Adrenal gland (tissue), 12 donors: Measurements from ENCODE around the gene PGPEP1. TPM values are rescaled to one million over a fixed set of nuclear protein-coding genes. Genes with fewer than 3 reads are reported as not detected.

Experiments used
- DNase-seq, 7 donors: peaks; one replicate each; pipeline ENCODE4 v3.0.0-alpha.2; 2019 to 2020
- H3K27ac ChIP-seq, 5 donors: fragments of 200-600 bp; sonication (generic) in 4 of 5; 1 replicate in 3 of 5; 2 replicates in 2 of 5; pipeline versions ENCODE4 v1.5.1 to v1.8.0; 2016 to 2020; ENCODE audit warnings: mild to moderate bottlenecking in 1 of 5
- H3K27me3 ChIP-seq: fragments of 200-600 bp; 2 replicates; pipeline ENCODE4 v1.8.0; 2021
- H3K36me3 ChIP-seq, 2 donors: fragments of 200-600 bp; replicated peaks in 1 of 2; 1 replicate in 1 of 2; 2 replicates in 1 of 2; pipeline versions ENCODE4 v1.5.1 to v1.8.0; 2018 to 2022
- H3K4me1 ChIP-seq, 2 donors: fragments of 200-600 bp; replicated peaks in 1 of 2; 1 replicate in 1 of 2; 2 replicates in 1 of 2; pipeline versions ENCODE4 v1.5.1 to v1.8.0; 2018 to 2021
- H3K4me3 ChIP-seq, 4 donors: fragments of 200-600 bp; sonication (generic) in 3 of 4; one replicate each; pipeline ENCODE4 v1.5.1; 2016 to 2018
- H3K9me3 ChIP-seq, 3 donors: fragments of 200-600 bp; sonication (generic) in 1 of 3; replicated peaks in 1 of 3; 1 replicate in 2 of 3; 2 replicates in 1 of 3; pipeline versions ENCODE4 v1.5.1 to v1.8.0; 2016 to 2021
- POLR2A ChIP-seq, 2 donors: fragments of 450-650 bp; IDR thresholded peaks; one replicate each; pipeline ENCODE4 v1.6.1; 2017; ENCODE audit warnings: antibody characterized with exemption in 2 of 2, mild to moderate bottlenecking in 2 of 2, moderate library complexity in 1 of 2
- WGBS, 4 donors: extraction: QIAGEN DNeasy Blood & Tissue Kit in 2 of 4; methylation state at CpG; one replicate each; pipeline versions ENCODE4 v1.1.5 to v1.1.7; 2013 to 2017; 5-methylcytosine and 5-hydroxymethylcytosine counted together
- intact Hi-C, 2 donors: fragments of 100-400 bp; cut with DNase I; formaldehyde crosslinking; loops; one replicate each; pipeline versions ENCODE4 v1.14.1 to v1.15.0; 2022 to 2023
- polyA plus RNA-seq, 3 donors: library from polyadenylated mRNA; stranded (reverse); fragments of 200-250 nt in 2 of 3; fragments of 350-450 nt in 1 of 3; fragmentation: Illumina TruSeq in 1 of 3; extraction: RNeasy Lipid Tissue Mini Kit (QIAGEN cat#74804) in 1 of 3; gene quantifications; one replicate each; pipeline ENCODE4 v1.2.3, GENCODE V29; 2013 to 2014
- total RNA-seq, 9 donors: library from RNA; depleted of rRNA in 4 of 9; stranded (reverse); fragments of >200 nt in 4 of 9; fragments of 120-200 nt in 1 of 9; fragmentation: NEBNext Ultra II Directional in 1 of 9; extraction: Animal tissue kit (Norgen Biotek cat#: 25700) in 1 of 9; gene quantifications; one replicate each; pipeline versions ENCODE4 v1.1.0 to v1.2.4, GENCODE V29; 2013 to 2023
- TF ChIP-seq, protein P1 (sequence below), 6 experiments: fragments of 450-650 bp in 4 of 6; fragments of 200-600 bp in 2 of 6; sonication (generic) in 1 of 6; IDR thresholded peaks; 1 replicate in 5 of 6; 2 replicates in 1 of 6; pipeline versions ENCODE4 v1.5.1 to v1.8.0; 2016 to 2021; ENCODE audit warnings: antibody characterized with exemption in 6 of 6, mild to moderate bottlenecking in 2 of 6, moderate library complexity in 1 of 6
- donor health status: healthy with polysubstance abuse.
- donor health status: Bipolar disorder and iron deficiency.
- donor health status: DM: yes; HTN: yes; CAD: no.
- donor health status: DM: no; HTN: no; CAD: no.
- donor health status: DM: no; HTN: no; CAD: no.
- donor health status: DM: yes; HTN: yes; CAD: no.

Gene PGPEP1
- total and polyA plus RNA-seq, 12 donors, result 19.0 to 89.2 (median 44.0) TPM

- no peak overlapping the region for H3K4me3 ChIP-seq
- 85 to 97% (median 96%) methylated on average over 4 of the region's 4 CpGs for WGBS, 4 donors
- H3K27me3 ChIP-seq, result no peaks in the 10 kb centered on the region
- H3K4me1 ChIP-seq, result peaks cover 21 to 26% of the 10 kb centered on the region in 2 donors
- intact Hi-C loops, result no loop called here
- no peak for DNase-seq
- H3K9me3 ChIP-seq, result no peaks in the 10 kb centered on the region
- no peaks in the 10 kb centered on the region for H3K36me3 ChIP-seq
- H3K27ac ChIP-seq, result peak overlapping the region in 1 of 5 donors; percentile 100
- no peak for TF ChIP-seq POLR2A (IDR thresholded peaks at IDR 0.05)
- TF ChIP-seq, protein P1, sequence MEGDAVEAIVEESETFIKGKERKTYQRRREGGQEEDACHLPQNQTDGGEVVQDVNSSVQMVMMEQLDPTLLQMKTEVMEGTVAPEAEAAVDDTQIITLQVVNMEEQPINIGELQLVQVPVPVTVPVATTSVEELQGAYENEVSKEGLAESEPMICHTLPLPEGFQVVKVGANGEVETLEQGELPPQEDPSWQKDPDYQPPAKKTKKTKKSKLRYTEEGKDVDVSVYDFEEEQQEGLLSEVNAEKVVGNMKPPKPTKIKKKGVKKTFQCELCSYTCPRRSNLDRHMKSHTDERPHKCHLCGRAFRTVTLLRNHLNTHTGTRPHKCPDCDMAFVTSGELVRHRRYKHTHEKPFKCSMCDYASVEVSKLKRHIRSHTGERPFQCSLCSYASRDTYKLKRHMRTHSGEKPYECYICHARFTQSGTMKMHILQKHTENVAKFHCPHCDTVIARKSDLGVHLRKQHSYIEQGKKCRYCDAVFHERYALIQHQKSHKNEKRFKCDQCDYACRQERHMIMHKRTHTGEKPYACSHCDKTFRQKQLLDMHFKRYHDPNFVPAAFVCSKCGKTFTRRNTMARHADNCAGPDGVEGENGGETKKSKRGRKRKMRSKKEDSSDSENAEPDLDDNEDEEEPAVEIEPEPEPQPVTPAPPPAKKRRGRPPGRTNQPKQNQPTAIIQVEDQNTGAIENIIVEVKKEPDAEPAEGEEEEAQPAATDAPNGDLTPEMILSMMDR (IDR thresholded peaks at IDR 0.05), result no peak
These were observed 45.4 kb upstream of the PGPEP1 start for GRCh38 chr19:18295034-18295451.

- peaks cover 22% of the 10 kb centered on the region in 2 donors for H3K4me1 ChIP-seq
- no peaks in the 10 kb centered on the region for H3K9me3 ChIP-seq
- no peak overlapping the region for H3K27ac ChIP-seq
- H3K4me3 ChIP-seq, result no peak overlapping the region
- H3K27me3 ChIP-seq, result no peaks in the 10 kb centered on the region
- WGBS, 4 donors, result 54 to 72% (median 63%) methylated on average over 4 of the region's 4 CpGs
- no peak for DNase-seq
- H3K36me3 ChIP-seq, result no peaks in the 10 kb centered on the region
- intact Hi-C loops, result no loop called here
- TF ChIP-seq, protein P1 (IDR thresholded peaks at IDR 0.05), result no peak
- TF ChIP-seq POLR2A (IDR thresholded peaks at IDR 0.05), result no peak
These were observed 43.1 kb upstream of the PGPEP1 start for GRCh38 chr19:18297308-18297707.

DNA sequence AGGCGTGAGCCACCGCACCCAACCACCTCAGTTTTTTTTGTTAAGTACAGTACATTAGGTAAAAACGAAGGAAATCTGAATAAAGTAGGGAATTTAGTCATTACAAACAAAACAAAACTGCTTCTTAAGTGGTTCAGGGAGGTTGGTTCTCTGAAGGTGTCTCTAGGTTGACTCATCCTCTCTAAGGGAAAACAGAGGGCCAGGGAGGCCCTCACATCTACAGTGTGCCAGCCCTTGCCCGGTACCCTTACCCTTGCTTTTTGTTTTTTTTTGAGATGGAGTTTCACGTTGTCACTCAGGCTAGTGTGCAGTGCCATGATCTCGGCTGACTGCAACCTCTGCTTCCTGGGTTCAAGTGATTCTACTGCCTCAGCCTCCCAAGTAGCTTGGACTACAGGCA lies 41.8 kb upstream of the PGPEP1 start:
- H3K36me3 ChIP-seq, result no peaks in the 10 kb centered on the region
- peak overlapping the region in 2 of 5 donors; percentile 22 to 38 for H3K27ac ChIP-seq
- H3K9me3 ChIP-seq, result no peaks in the 10 kb centered on the region
- peaks cover 24 to 30% of the 10 kb centered on the region in 2 donors for H3K4me1 ChIP-seq
- intact Hi-C loops, result no loop called here
- H3K4me3 ChIP-seq, result no peak overlapping the region
- no peak for DNase-seq
- no peaks in the 10 kb centered on the region for H3K27me3 ChIP-seq
- 70 to 79% (median 76%) methylated on average over 6 of the region's 6 CpGs for WGBS, 4 donors
- no peak for TF ChIP-seq POLR2A (IDR thresholded peaks at IDR 0.05)
- TF ChIP-seq, protein P1 (IDR thresholded peaks at IDR 0.05), result no peak

DNA sequence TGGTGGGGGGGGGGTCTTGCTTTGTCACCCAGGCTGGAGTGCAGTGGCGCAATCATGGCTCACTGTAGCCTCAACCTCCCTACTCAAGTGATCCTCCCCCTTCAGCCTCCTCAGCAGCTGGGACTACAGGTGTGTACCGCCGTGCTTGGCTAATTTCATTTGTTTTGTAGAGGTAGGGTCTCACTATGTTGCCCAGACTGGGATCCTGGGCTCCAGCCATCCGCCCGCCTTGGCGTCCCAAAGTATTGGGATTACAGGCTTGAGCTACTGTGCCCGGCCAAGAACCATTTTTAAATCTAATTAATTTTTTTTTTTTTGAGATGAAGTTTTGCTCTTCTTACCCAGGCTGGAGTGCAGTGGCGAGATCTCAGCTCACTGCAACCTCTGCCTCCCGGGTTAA lies 40.7 kb upstream of the PGPEP1 start:
- Histone ChIP-seq H3K4me3 (no peak overlapping the region), H3K27ac (no peak overlapping the region), H3K9me3 (no peaks in the 10 kb centered on the region), H3K36me3 (no peaks in the 10 kb centered on the region), H3K4me1 (peaks cover 27 to 34% of the 10 kb centered on the region in 2 donors), H3K27me3 (no peaks in the 10 kb centered on the region)
- DNase-seq, result no peak
- no peak for TF ChIP-seq POLR2A (IDR thresholded peaks at IDR 0.05)
- TF ChIP-seq, protein P1 (IDR thresholded peaks at IDR 0.05), result no peak
- intact Hi-C loops, result no loop called here
- 94 to 95% (median 94%) methylated on average over 9 of the region's 9 CpGs for WGBS, 4 donors
